ENCODE results near the gene CGN. TPM values are rescaled to one million over a fixed set of nuclear protein-coding genes. Genes with fewer than 3 reads are reported as not detected.

The CGN gene
- total and polyA plus RNA-seq, 2 donors (not counting 3 experiments of a cell fraction or from before 2014, with no cell fraction given) = 0.32 to 0.73 TPM

GRCh38 chr1:151475175-151475574, 36.0 kb upstream of the CGN start:
- H3K27me3 ChIP-seq (ENCODE audit: control insufficient read depth in 2 of 2, insufficient read depth in 2 of 2, low read length in 2 of 2) = no peaks in the 10 kb centered on the region
- ChIA-PET POLR2A (no interaction called here), CTCF (interaction anchor here (0.9 to 2.0 kb wide), 5 partner anchors 10 to 60 kb away, joined by 3 to 8 read pairs (median 4); no protein-coding TSS in a partner anchor)
- no peak overlapping the region for H3K4me2 ChIP-seq (ENCODE audit: insufficient read depth, low read length)
- intact Hi-C loops (cut with micrococcal nuclease) = no loop called here
- no peak overlapping the region for H2AFZ ChIP-seq (ENCODE audit: low read depth, low read length)
- H3K9ac ChIP-seq (replicated peaks; ENCODE audit: extremely low read depth, insufficient read depth, low read length) = no peak overlapping the region
- H3K4me3 ChIP-seq (replicated peaks in 1 of 3; ENCODE audit: insufficient read depth in 1 of 3, low read depth in 1 of 3, low read length in 3 of 3) = no peak overlapping the region
- no peaks in the 10 kb centered on the region for H3K9me3 ChIP-seq (replicated peaks; ENCODE audit: control insufficient read depth, insufficient read depth, low read length)
- no peaks in the 10 kb centered on the region for H3K79me2 ChIP-seq (ENCODE audit: control insufficient read depth, insufficient read depth, low read length)
- no peaks in the 10 kb centered on the region for H3K9me1 ChIP-seq (replicated peaks; ENCODE audit: control insufficient read depth, extremely low read depth, insufficient read depth, low read length)
- H3K4me1 ChIP-seq (ENCODE audit: control insufficient read depth, extremely low read depth, insufficient read depth, low read length) = peaks cover 2% of the 10 kb centered on the region
- no peak for TF ChIP-seq GATA2 (IDR thresholded peaks at IDR 0.05; ENCODE audit: insufficient read depth, insufficient read length, low read depth, low read length)
- no peaks in the 10 kb centered on the region for H3K36me3 ChIP-seq (ENCODE audit: control insufficient read depth in 2 of 2, extremely low read depth in 1 of 2, insufficient read depth in 2 of 2, low read length in 2 of 2)
- FAIRE-seq (no peak), DNase-seq (ENCODE audit: low read depth, low spot score) (no peak)
- BruUV-seq (replicated peaks) = no TSS peak
- H3K27ac ChIP-seq (ENCODE audit: insufficient read depth, low read depth, low read length) = no peak overlapping the region
- H4K20me1 ChIP-seq (replicated peaks; ENCODE audit: control insufficient read depth, extremely low read depth, insufficient read depth, low read length) = no peaks in the 10 kb centered on the region
- dilution Hi-C loops (cut with MboI; ENCODE audit: extremely low pct_ligation_motif_present, low sequenced_read_pairs) = no loop called here

GRCh38 chr1:151476083-151476482, 35.1 kb upstream of the CGN start:
- no peak for TF ChIP-seq CTCF (IDR thresholded peaks at IDR 0.05; ENCODE audit: extremely low read depth in 1 of 2, insufficient read depth in 1 of 2, low read depth in 1 of 2, low read length in 2 of 2)
- no peak for TF ChIP-seq EZH2 (IDR thresholded peaks at IDR 0.05; ENCODE audit: borderline replicate concordance, low read depth, low read length, severe bottlenecking)
- TF ChIP-seq JUN (IDR thresholded peaks at IDR 0.05; ENCODE audit: borderline replicate concordance, insufficient read depth, insufficient read length, low read depth) = no peak
- TF ChIP-seq MYC (IDR thresholded peaks at IDR 0.05; ENCODE audit: low read depth, low read length) = no peak
- TF ChIP-seq GATA2 (IDR thresholded peaks at IDR 0.05; ENCODE audit: insufficient read depth, insufficient read length, low read depth, low read length) = no peak
- no peak for TF ChIP-seq POLR2AphosphoS5 (IDR thresholded peaks at IDR 0.05; ENCODE audit: insufficient read depth, low read depth, low read length)
- no peak for TF ChIP-seq FOS (IDR thresholded peaks at IDR 0.05; ENCODE audit: borderline replicate concordance, insufficient read depth, low read length)
- no peak for TF ChIP-seq POLR2A (IDR thresholded peaks at IDR 0.05; ENCODE audit: low read depth, low read length)
- no peak for TF ChIP-seq MAX (IDR thresholded peaks at IDR 0.05; ENCODE audit: insufficient read depth, insufficient read length)
- no TSS peak for BruUV-seq (replicated peaks)
- POLR2A ChIA-PET = interaction anchor here (0.8 kb wide), 1 partner anchor 115 kb away, joined by 3 read pairs; no protein-coding TSS in a partner anchor

More at GRCh38 chr1:151476083-151476482, 35.1 kb upstream of the CGN start:
- Histone ChIP-seq H3K9ac (replicated peaks; ENCODE audit: extremely low read depth, insufficient read depth, low read length) (no peak overlapping the region), H3K9me3 (replicated peaks; ENCODE audit: control insufficient read depth, insufficient read depth, low read length) (no peaks in the 10 kb centered on the region), H3K27me3 (ENCODE audit: control insufficient read depth in 2 of 2, insufficient read depth in 2 of 2, low read length in 2 of 2) (no peaks in the 10 kb centered on the region), H3K9me1 (replicated peaks; ENCODE audit: control insufficient read depth, extremely low read depth, insufficient read depth, low read length) (no peaks in the 10 kb centered on the region), H3K4me3 (replicated peaks in 1 of 3; ENCODE audit: insufficient read depth in 1 of 3, low read depth in 1 of 3, low read length in 3 of 3) (no peak overlapping the region), H3K36me3 (ENCODE audit: control insufficient read depth in 2 of 2, extremely low read depth in 1 of 2, insufficient read depth in 2 of 2, low read length in 2 of 2) (no peaks in the 10 kb centered on the region), H4K20me1 (replicated peaks; ENCODE audit: control insufficient read depth, extremely low read depth, insufficient read depth, low read length) (no peaks in the 10 kb centered on the region), H3K79me2 (ENCODE audit: control insufficient read depth, insufficient read depth, low read length) (no peaks in the 10 kb centered on the region), H3K4me1 (ENCODE audit: control insufficient read depth, extremely low read depth, insufficient read depth, low read length) (peaks cover 2% of the 10 kb centered on the region), H3K27ac (ENCODE audit: insufficient read depth, low read depth, low read length) (no peak overlapping the region), H2AFZ (ENCODE audit: low read depth, low read length) (no peak overlapping the region), H3K4me2 (ENCODE audit: insufficient read depth, low read length) (no peak overlapping the region)
- CTCF ChIA-PET = interaction anchor here (0.7 to 2.0 kb wide), 3 partner anchors 11 to 359 kb away, joined by 3 to 8 read pairs (median 5); no protein-coding TSS in a partner anchor
- no peak for FAIRE-seq
- no peak for DNase-seq (ENCODE audit: low read depth, low spot score)
- dilution Hi-C loops (cut with MboI; ENCODE audit: extremely low pct_ligation_motif_present, low sequenced_read_pairs) = no loop called here
- intact Hi-C loops (cut with micrococcal nuclease) = no loop called here
